B cell (primary cell): ENCODE measurements around the gene TMC7. TPM values are rescaled to one million over a fixed set of nuclear protein-coding genes. Genes with fewer than 3 reads are reported as not detected.

Experiments used
- ATAC-seq: fragments of 200-7000 bp; cut with Tn5 transposase; one replicate; pipeline ENCODE4 v1.10.0; 2021; ENCODE audit warnings: low read depth, mild to moderate bottlenecking, moderate number of reproducible peaks, moderate library complexity
- CTCF ChIA-PET: fragments of 350-600 bp; sonication (Branson Sonifier 250); formaldehyde crosslinking; loops from one replicate; lab custom pipeline; 2021; ENCODE audit warnings: antibody characterized with exemption, inconsistent platforms; lab: Charles Lee
- POLR2A ChIA-PET: fragments of 350-600 bp; sonication (Branson Sonifier 250); formaldehyde crosslinking; loops from one replicate; lab custom pipeline; 2021; ENCODE audit warnings: antibody characterized with exemption; lab: Charles Lee
- DNase-seq: peaks from one replicate; pipeline ENCODE4 v3.0.0; 2013
- H2AFZ ChIP-seq: 2 replicates; pipeline ENCODE4 v1.6.1; 2012; ENCODE audit warnings: mild to moderate bottlenecking, low read depth, low read length; ENCODE audit not compliant: insufficient read depth, poor library complexity, severe bottlenecking
- H3K27ac ChIP-seq, 2 donors: 1 replicate in 1 of 2; 2 replicates in 1 of 2; pipeline ENCODE4 v1.5.1; 2012 to 2013; ENCODE audit warnings: low read length in 2 of 2, mild to moderate bottlenecking in 2 of 2, moderate library complexity in 1 of 2
- H3K27me3 ChIP-seq, 4 experiments: fragments of 200-600 bp in 1 of 4; sonication (generic) in 1 of 4; replicated peaks in 1 of 4; 1 replicate in 2 of 4; 2 replicates in 2 of 4; pipeline versions ENCODE4 v1.6.1 to v1.7.0; 2013 to 2016; ENCODE audit warnings: low read length in 3 of 4, mild to moderate bottlenecking in 2 of 4, mixed read lengths in 1 of 4, moderate library complexity in 1 of 4; ENCODE audit not compliant: insufficient read depth in 4 of 4, control insufficient read depth in 3 of 4; ENCODE audit errors: control extremely low read depth in 1 of 4
- H3K36me3 ChIP-seq, 2 experiments: replicated peaks in 1 of 2; 1 replicate in 1 of 2; 2 replicates in 1 of 2; pipeline versions ENCODE4 v1.6.1 to v1.7.1; 2013; ENCODE audit warnings: low read length in 1 of 2; ENCODE audit not compliant: insufficient read depth in 2 of 2, control insufficient read depth in 1 of 2; ENCODE audit errors: control extremely low read depth in 1 of 2, extremely low read depth in 1 of 2
- H3K4me1 ChIP-seq, 2 donors: fragments of 200-600 bp in 1 of 2; sonication (generic) in 1 of 2; 1 replicate in 1 of 2; 2 replicates in 1 of 2; pipeline versions ENCODE4 v1.5.1 to v1.6.1; 2013 to 2017; ENCODE audit warnings: low read length in 2 of 2; ENCODE audit not compliant: control insufficient read depth in 2 of 2, insufficient read depth in 2 of 2
- H3K4me2 ChIP-seq: replicated peaks from 2 replicates; pipeline ENCODE3; 2012; ENCODE audit warnings: mild to moderate bottlenecking, low read depth, low read length; ENCODE audit not compliant: poor library complexity, severe bottlenecking
- H3K4me3 ChIP-seq, 5 experiments: fragments of 200-600 bp in 1 of 5; sonication (generic) in 1 of 5; 1 replicate in 3 of 5; 2 replicates in 2 of 5; pipeline versions ENCODE4 v1.5.1 to v1.7.0; 2011 to 2016; ENCODE audit warnings: low read length in 4 of 5, mild to moderate bottlenecking in 4 of 5, low read depth in 2 of 5, control low read depth in 1 of 5, moderate library complexity in 1 of 5; ENCODE audit not compliant: insufficient read depth in 1 of 5; ENCODE audit errors: control extremely low read depth in 1 of 5, extremely low read depth in 1 of 5
- H3K79me2 ChIP-seq: fragments of 200-600 bp; sonication (generic); one replicate; pipeline ENCODE4 v1.6.0; 2016; ENCODE audit warnings: low read length; ENCODE audit not compliant: control insufficient read depth, insufficient read depth
- H3K9ac ChIP-seq: fragments of 200-600 bp; sonication (generic); 2 replicates; pipeline ENCODE4 v1.6.1; 2017; ENCODE audit warnings: mild to moderate bottlenecking, low read length, moderate library complexity
- H3K9me3 ChIP-seq, 3 donors: one replicate each; pipeline versions ENCODE4 v1.6.1 to v1.7.1; 2013; ENCODE audit warnings: low read length in 2 of 3; ENCODE audit not compliant: control insufficient read depth in 2 of 3, insufficient read depth in 1 of 3; ENCODE audit errors: control extremely low read depth in 1 of 3
- H4K20me1 ChIP-seq: 2 replicates; pipeline ENCODE4 v1.6.0; 2012; ENCODE audit warnings: mild to moderate bottlenecking, low read length; ENCODE audit not compliant: insufficient read depth, control insufficient read depth, poor library complexity, severe bottlenecking
- H3K27ac Mint-ChIP-seq: one replicate; pipeline ENCODE4 v1.8.0; 2021; ENCODE audit warnings: mixed read lengths
- H3K27me3 Mint-ChIP-seq: one replicate; pipeline ENCODE4 v1.8.0; 2021; ENCODE audit warnings: mixed read lengths
- H3K4me1 Mint-ChIP-seq: one replicate; pipeline ENCODE4 v1.8.0; 2021; ENCODE audit warnings: mixed read lengths
- H3K4me3 Mint-ChIP-seq: one replicate; pipeline ENCODE4 v1.8.0; 2021; ENCODE audit warnings: mixed read lengths
- H3K9me3 Mint-ChIP-seq: one replicate; pipeline ENCODE4 v1.8.0; 2022; ENCODE audit warnings: mixed read lengths; ENCODE audit not compliant: insufficient read depth
- EZH2 ChIP-seq: IDR thresholded peaks from 2 replicates; pipeline ENCODE4 v1.6.1; 2012; ENCODE audit warnings: borderline replicate concordance, low read depth, mild to moderate bottlenecking, moderate library complexity, low read length; ENCODE audit not compliant: insufficient read depth, poor library complexity, severe bottlenecking
- WGBS: methylation state at CpG from one replicate; pipeline ENCODE4 v1.1.5; 2013; ENCODE audit warnings: missing lambda C conversion rate; ENCODE audit not compliant: insufficient coverage; 5-methylcytosine and 5-hydroxymethylcytosine counted together
- intact Hi-C: fragments of 100-400 bp; cut with micrococcal nuclease; formaldehyde crosslinking; loops from one replicate; pipeline ENCODE4 v1.10.0; 2022
- polyA plus RNA-seq: library from polyadenylated mRNA; depleted of rRNA; stranded (reverse); fragments of >200 nt; gene quantifications from 2 replicates; pipeline ENCODE4 v1.2.3, GENCODE V29; 2012
- total RNA-seq, 2 donors: library from RNA; stranded (reverse); fragments of 120-200 nt in 1 of 2; gene quantifications; 1 replicate in 1 of 2; 2 replicates in 1 of 2; pipeline versions ENCODE4 v1.2.3 to v1.2.4, GENCODE V29; 2013 to 2022
- TF ChIP-seq, protein P1 (sequence below): fragments of 200-600 bp; IDR thresholded peaks from one replicate; pipeline ENCODE4 v1.8.0; 2022; ENCODE audit warnings: antibody characterized with exemption, mild to moderate bottlenecking

The TMC7 gene
- total and polyA plus RNA-seq, 2 donors (not counting 1 experiment from before 2014, with no cell fraction given): not detected

DNA sequence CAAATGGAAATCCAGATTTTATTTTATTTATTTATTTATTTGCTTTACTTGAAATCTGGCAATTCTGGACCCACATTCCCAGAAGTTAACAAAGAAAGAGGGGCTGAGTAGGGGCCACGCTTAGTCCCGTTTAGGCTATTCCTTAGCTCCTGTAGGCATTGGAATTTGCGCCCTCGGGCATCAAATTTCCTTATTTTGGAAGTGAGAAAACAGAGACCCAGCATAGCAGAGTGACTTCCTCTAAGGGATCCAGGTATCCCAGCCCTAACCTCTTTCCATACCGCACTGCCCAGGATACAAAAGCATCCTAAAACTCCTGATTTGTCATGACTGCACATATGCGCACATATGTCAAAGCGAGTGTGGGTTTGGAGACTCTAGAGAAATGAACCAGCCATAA lies 38.5 kb upstream of the TMC7 start:
- POLR2A ChIA-PET: no interaction called here
- intact Hi-C loops: no loop called here
- H3K4me2 ChIP-seq: no peak overlapping the region

DNA sequence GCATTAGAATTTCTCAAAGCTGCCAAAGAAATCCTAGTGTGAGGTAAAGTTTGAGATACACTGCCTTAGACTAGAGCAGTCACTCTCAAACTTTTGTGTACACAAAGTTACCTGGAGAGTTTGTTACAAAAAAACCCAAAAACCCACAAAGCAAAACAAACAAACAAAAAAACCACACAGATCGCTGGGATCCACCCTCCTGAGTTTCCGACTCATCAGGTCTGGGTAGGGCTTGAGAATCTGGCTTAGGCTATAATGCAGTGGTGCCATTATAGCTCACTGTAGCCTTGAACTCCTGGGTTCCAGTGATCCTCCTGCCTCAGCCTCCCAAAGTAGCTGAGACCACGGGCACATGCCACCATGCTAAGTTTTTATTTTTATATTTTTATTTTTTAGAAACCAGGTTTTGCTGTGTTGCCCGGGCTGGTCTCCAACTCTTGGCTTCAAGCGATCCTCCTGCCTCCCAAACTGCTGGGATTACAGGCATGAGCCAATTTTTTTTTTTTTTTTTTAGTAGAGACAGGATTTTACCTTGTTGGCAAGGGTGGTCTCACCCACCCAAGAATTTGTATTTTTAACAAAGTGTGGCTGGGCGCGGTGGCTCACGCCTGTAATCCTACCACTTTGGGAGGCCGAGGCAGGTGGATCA lies 35.2 kb upstream of the TMC7 start:
- Histone ChIP-seq H2AFZ (no peak overlapping the region), H3K27ac (no peak overlapping the region)
- intact Hi-C loops: no loop called here

More for the DNA sequence above, 38.5 kb upstream of the TMC7 start:
- Histone ChIP-seq H3K4me3 (no peak overlapping the region), H3K79me2 (no peaks in the 10 kb centered on the region), H3K36me3 (no peaks in the 10 kb centered on the region), H3K4me1 (peaks cover 7 to 13% of the 10 kb centered on the region in 2 donors), H3K27ac (no peak overlapping the region), H3K9ac (no peak overlapping the region), H3K27me3 (no peaks in the 10 kb centered on the region), H4K20me1 (no peaks in the 10 kb centered on the region), H3K9me3 (no peaks in the 10 kb centered on the region), H2AFZ (no peak overlapping the region)
- ATAC-seq (no peak), DNase-seq (no peak)
- WGBS: 94% methylated on average over 4 of the region's 7 CpGs
- H3K27me3 Mint-ChIP-seq: no peaks in the 10 kb centered on the region
- CTCF ChIA-PET: interaction anchor here (1.2 to 1.4 kb wide), 3 partner anchors 8 to 143 kb away, joined by 3 to 4 read pairs (median 4); no protein-coding TSS in a partner anchor
- TF ChIP-seq EZH2: no peak
- TF ChIP-seq, protein P1, sequence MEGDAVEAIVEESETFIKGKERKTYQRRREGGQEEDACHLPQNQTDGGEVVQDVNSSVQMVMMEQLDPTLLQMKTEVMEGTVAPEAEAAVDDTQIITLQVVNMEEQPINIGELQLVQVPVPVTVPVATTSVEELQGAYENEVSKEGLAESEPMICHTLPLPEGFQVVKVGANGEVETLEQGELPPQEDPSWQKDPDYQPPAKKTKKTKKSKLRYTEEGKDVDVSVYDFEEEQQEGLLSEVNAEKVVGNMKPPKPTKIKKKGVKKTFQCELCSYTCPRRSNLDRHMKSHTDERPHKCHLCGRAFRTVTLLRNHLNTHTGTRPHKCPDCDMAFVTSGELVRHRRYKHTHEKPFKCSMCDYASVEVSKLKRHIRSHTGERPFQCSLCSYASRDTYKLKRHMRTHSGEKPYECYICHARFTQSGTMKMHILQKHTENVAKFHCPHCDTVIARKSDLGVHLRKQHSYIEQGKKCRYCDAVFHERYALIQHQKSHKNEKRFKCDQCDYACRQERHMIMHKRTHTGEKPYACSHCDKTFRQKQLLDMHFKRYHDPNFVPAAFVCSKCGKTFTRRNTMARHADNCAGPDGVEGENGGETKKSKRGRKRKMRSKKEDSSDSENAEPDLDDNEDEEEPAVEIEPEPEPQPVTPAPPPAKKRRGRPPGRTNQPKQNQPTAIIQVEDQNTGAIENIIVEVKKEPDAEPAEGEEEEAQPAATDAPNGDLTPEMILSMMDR: no peak
- no peak overlapping the region for H3K27ac Mint-ChIP-seq
- H3K4me1 Mint-ChIP-seq: peaks cover 12% of the 10 kb centered on the region
- H3K4me3 Mint-ChIP-seq: no peak overlapping the region
- no peaks in the 10 kb centered on the region for H3K9me3 Mint-ChIP-seq

More for the DNA sequence above, 35.2 kb upstream of the TMC7 start:
- no peaks in the 10 kb centered on the region for H3K27me3 Mint-ChIP-seq
- Histone ChIP-seq H3K4me1 (peaks cover 7 to 13% of the 10 kb centered on the region in 2 donors), H4K20me1 (no peaks in the 10 kb centered on the region), H3K9me3 (no peaks in the 10 kb centered on the region), H3K9ac (no peak overlapping the region), H3K36me3 (no peaks in the 10 kb centered on the region), H3K27me3 (no peaks in the 10 kb centered on the region), H3K4me3 (no peak overlapping the region), H3K79me2 (no peaks in the 10 kb centered on the region), H3K4me2 (no peak overlapping the region)
- DNase-seq (no peak), ATAC-seq (no peak)
- peaks cover 12% of the 10 kb centered on the region for H3K4me1 Mint-ChIP-seq
- H3K4me3 Mint-ChIP-seq: no peak overlapping the region
- POLR2A ChIA-PET: no interaction called here
- no peaks in the 10 kb centered on the region for H3K9me3 Mint-ChIP-seq
- TF ChIP-seq, protein P1: no peak
- no peak for TF ChIP-seq EZH2
- CTCF ChIA-PET: no interaction called here
- WGBS: 96% methylated on average over 8 of the region's 9 CpGs
- H3K27ac Mint-ChIP-seq: no peak overlapping the region
